ENCODE results near the gene AGBL1. TPM values are rescaled to one million over a fixed set of nuclear protein-coding genes. Genes with fewer than 3 reads are reported as not detected.

Gene AGBL1
- 0.06 TPM for polyA plus RNA-seq (2013, experiment 1 of 2)
- polyA plus RNA-seq (2013, experiment 2 of 2) = 0.06 TPM

DNA sequence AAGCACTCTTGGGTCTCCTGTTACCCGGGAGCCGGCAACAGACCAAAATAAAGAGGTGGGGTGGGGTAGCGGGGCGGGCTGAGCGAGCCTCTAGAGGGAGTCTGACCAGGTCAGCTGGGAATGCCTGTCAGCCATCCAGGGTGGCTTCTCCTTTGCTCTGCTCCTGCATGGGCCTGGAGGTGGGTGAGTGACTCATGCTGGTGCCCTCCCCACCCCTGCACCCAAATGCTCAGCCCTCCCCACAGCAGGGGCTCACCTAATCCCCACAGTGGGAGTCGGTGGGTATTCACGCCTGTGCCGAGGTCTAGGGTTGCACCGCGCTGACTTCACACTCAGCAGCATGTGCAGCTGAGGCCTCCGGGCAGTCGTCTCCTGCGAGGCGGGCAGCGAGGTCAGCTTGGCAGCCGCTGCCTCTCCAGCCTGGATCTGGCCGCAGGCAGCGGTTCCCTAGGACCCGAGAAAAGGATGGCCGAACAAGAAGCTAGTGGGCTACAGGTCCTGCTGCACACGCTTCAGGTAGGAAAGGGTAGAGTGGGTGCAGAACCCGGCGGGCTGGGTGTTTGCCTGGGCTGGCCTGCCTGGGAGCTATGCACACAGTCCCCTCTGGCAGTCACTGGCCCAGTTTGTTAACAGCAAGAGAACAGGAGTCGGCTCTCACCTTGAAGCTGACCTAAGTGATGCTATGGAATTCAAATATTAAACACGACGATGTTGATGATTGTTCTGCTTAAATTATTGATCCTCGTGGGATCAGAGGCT, at the start of gene AGBL1:
AGBL1 (plus strand) TSS at position 364 of the 759 bp plus-strand sequence.
- WGBS, 2 donors (ENCODE audit: extremely low coverage in 2 of 2, insufficient read length in 2 of 2, insufficient replicate concordance in 1 of 2) = no CpG with 5 or more reads among the region's 27 CpGs

DNA sequence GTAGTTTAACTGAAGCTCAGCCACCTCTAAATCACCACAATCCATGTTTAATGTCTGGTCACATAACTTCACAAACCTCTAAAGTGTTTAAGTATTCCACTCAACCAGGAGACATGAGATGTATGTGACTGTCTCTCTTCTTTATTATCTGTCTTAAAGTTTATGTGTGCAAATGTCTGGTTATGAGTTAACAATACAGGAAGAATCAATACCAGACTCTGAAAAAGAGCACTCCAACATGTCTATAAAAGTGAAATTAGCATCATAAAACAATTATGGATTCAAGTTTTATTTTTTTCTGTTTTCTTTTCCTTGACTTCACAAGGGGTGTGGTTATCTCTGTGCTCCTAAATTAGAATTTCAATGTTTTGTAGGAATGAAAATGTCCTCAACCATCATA, 44.8 kb upstream of the AGBL1 start:
- H3K14ac ChIP-seq (ENCODE audit: low read length) = no peak overlapping the region
- no peaks in the 10 kb centered on the region for H3K27me3 ChIP-seq (ENCODE audit: control insufficient read depth in 3 of 3, insufficient read depth in 3 of 3, low read depth in 1 of 3, low read length in 3 of 3)
- H3K4me3 ChIP-seq (ENCODE audit: low read length in 2 of 2) = no peak overlapping the region
- no peak for DNase-seq (ENCODE audit: low spot score)
- H3K18ac ChIP-seq (ENCODE audit: low read length) = no peak overlapping the region
- H2BK120ac ChIP-seq (ENCODE audit: low read depth, low read length) = no peak overlapping the region
- no peak overlapping the region for H3K23ac ChIP-seq (ENCODE audit: low read depth, low read length, poor library complexity)
- H2AK5ac ChIP-seq (ENCODE audit: low read depth, low read length) = no peak overlapping the region
- H2BK5ac ChIP-seq (ENCODE audit: low read length) = no peak overlapping the region
- H2AFZ ChIP-seq (ENCODE audit: low read length) = no peak overlapping the region
- no peak overlapping the region for H3K4ac ChIP-seq (ENCODE audit: low read length)
- H4K8ac ChIP-seq (ENCODE audit: low read depth, low read length) = no peak overlapping the region
- no peak overlapping the region for H2BK15ac ChIP-seq (ENCODE audit: low read length)
- no peaks in the 10 kb centered on the region for H3K9me3 ChIP-seq (replicated peaks in 1 of 2; ENCODE audit: control insufficient read depth in 2 of 2, insufficient read depth in 1 of 2, low read depth in 1 of 2, low read length in 2 of 2)
- H3K79me1 ChIP-seq (ENCODE audit: low read depth, low read length) = no peaks in the 10 kb centered on the region
- H3K27ac ChIP-seq (replicated peaks; ENCODE audit: low read length) = no peak overlapping the region
- no peaks in the 10 kb centered on the region for H3K4me1 ChIP-seq (ENCODE audit: control insufficient read depth in 2 of 2, insufficient read depth in 1 of 2, low read depth in 1 of 2, low read length in 2 of 2)
- H3K9ac ChIP-seq (ENCODE audit: low read depth, low read length, poor library complexity) = no peak overlapping the region
- H2BK12ac ChIP-seq (ENCODE audit: low read length) = no peak overlapping the region
- no peaks in the 10 kb centered on the region for H3K36me3 ChIP-seq (replicated peaks in 1 of 2; ENCODE audit: control insufficient read depth in 2 of 2, insufficient read depth in 2 of 2, low read length in 2 of 2)
- H3K4me2 ChIP-seq (ENCODE audit: insufficient read depth, low read length, poor library complexity, severe bottlenecking) = no peak overlapping the region
- H4K91ac ChIP-seq (ENCODE audit: low read depth, low read length, poor library complexity) = no peak overlapping the region

More for the DNA sequence above, at the start of gene AGBL1:
- peaks cover 0 to 18% of the 10 kb centered on the region in 2 donors for H3K4me1 ChIP-seq (ENCODE audit: control insufficient read depth in 2 of 2, insufficient read depth in 1 of 2, low read depth in 1 of 2, low read length in 2 of 2)
- no peak within 1 kb of the TSS for H3K4me2 ChIP-seq (ENCODE audit: insufficient read depth, low read length, poor library complexity, severe bottlenecking)
- no peak within 1 kb of the TSS for H3K9ac ChIP-seq (ENCODE audit: low read depth, low read length, poor library complexity)
- H2BK12ac ChIP-seq (ENCODE audit: low read length) = peak within 1 kb of the TSS; percentile 91
- H3K36me3 ChIP-seq (replicated peaks in 1 of 2; ENCODE audit: control insufficient read depth in 2 of 2, insufficient read depth in 2 of 2, low read length in 2 of 2) = no peaks in the 10 kb centered on the region
- H3K18ac ChIP-seq (ENCODE audit: low read length) = peak within 1 kb of the TSS; percentile 96
- H3K4me3 ChIP-seq (ENCODE audit: low read length in 2 of 2) = no peak within 1 kb of the TSS
- no peak within 1 kb of the TSS for H4K8ac ChIP-seq (ENCODE audit: low read depth, low read length)
- no peaks in the 10 kb centered on the region for H3K9me3 ChIP-seq (replicated peaks in 1 of 2; ENCODE audit: control insufficient read depth in 2 of 2, insufficient read depth in 1 of 2, low read depth in 1 of 2, low read length in 2 of 2)
- H3K79me1 ChIP-seq (ENCODE audit: low read depth, low read length) = no peaks in the 10 kb centered on the region
- peaks cover 0 to 7% (median 0%) of the 10 kb centered on the region in 3 experiments for H3K27me3 ChIP-seq (ENCODE audit: control insufficient read depth in 3 of 3, insufficient read depth in 3 of 3, low read depth in 1 of 3, low read length in 3 of 3)
- H3K23ac ChIP-seq (ENCODE audit: low read depth, low read length, poor library complexity) = peak within 1 kb of the TSS; percentile 62
- H2BK120ac ChIP-seq (ENCODE audit: low read depth, low read length) = peak within 1 kb of the TSS; percentile 78
- no peak within 1 kb of the TSS for H3K27ac ChIP-seq (replicated peaks; ENCODE audit: low read length)
- peak within 1 kb of the TSS; percentile 46 for H3K4ac ChIP-seq (ENCODE audit: low read length)
- H2BK5ac ChIP-seq (ENCODE audit: low read length) = peak within 1 kb of the TSS; percentile 80
- H4K91ac ChIP-seq (ENCODE audit: low read depth, low read length, poor library complexity) = peak within 1 kb of the TSS; percentile 56
- H2AFZ ChIP-seq (ENCODE audit: low read length) = no peak within 1 kb of the TSS
- H3K14ac ChIP-seq (ENCODE audit: low read length) = peak within 1 kb of the TSS; percentile 26
- DNase-seq (ENCODE audit: low spot score) = no peak
- H2BK15ac ChIP-seq (ENCODE audit: low read length) = peak within 1 kb of the TSS; percentile 28
- peak within 1 kb of the TSS; percentile 80 for H2AK5ac ChIP-seq (ENCODE audit: low read depth, low read length)

DNA sequence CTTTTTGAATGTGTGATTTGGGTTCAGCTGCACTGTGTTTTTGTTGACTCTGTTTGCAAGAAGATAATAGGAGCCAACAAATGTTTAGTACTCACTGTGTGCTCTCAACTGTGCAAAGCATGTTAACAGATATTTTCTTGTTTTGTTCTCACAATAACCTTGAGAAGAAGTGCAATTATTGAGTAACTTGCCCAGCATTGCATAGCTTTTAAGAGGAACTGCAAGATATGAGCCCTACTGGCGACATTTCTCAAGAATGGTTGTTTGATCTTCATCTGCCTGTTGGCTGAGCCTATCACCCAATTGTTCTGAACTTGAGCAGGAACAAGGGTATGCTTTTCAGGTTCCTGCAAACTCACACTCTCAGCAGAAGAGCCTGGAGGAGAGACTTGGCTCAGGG, 43.4 kb upstream of the AGBL1 start:
- no peak overlapping the region for H3K4me2 ChIP-seq (ENCODE audit: insufficient read depth, low read length, poor library complexity, severe bottlenecking)
- H3K4ac ChIP-seq (ENCODE audit: low read length) = no peak overlapping the region
- WGBS, 2 donors (ENCODE audit: extremely low coverage in 2 of 2, insufficient read length in 2 of 2, insufficient replicate concordance in 1 of 2) = no CpG with 5 or more reads among the region's 1 CpG
- H3K27ac ChIP-seq (replicated peaks; ENCODE audit: low read length) = no peak overlapping the region
- peaks cover 0 to 2% of the 10 kb centered on the region in 2 donors for H3K4me1 ChIP-seq (ENCODE audit: control insufficient read depth in 2 of 2, insufficient read depth in 1 of 2, low read depth in 1 of 2, low read length in 2 of 2)
- no peak overlapping the region for H2AFZ ChIP-seq (ENCODE audit: low read length)
- no peak overlapping the region for H3K23ac ChIP-seq (ENCODE audit: low read depth, low read length, poor library complexity)
- no peak overlapping the region for H2AK5ac ChIP-seq (ENCODE audit: low read depth, low read length)
- no peak overlapping the region for H3K4me3 ChIP-seq (ENCODE audit: low read length in 2 of 2)
- no peaks in the 10 kb centered on the region for H3K79me1 ChIP-seq (ENCODE audit: low read depth, low read length)
- H2BK12ac ChIP-seq (ENCODE audit: low read length) = no peak overlapping the region
- no peak overlapping the region for H2BK120ac ChIP-seq (ENCODE audit: low read depth, low read length)
- H3K36me3 ChIP-seq (replicated peaks in 1 of 2; ENCODE audit: control insufficient read depth in 2 of 2, insufficient read depth in 2 of 2, low read length in 2 of 2) = no peaks in the 10 kb centered on the region
- H4K8ac ChIP-seq (ENCODE audit: low read depth, low read length) = no peak overlapping the region
- H3K9ac ChIP-seq (ENCODE audit: low read depth, low read length, poor library complexity) = no peak overlapping the region
- no peak overlapping the region for H2BK5ac ChIP-seq (ENCODE audit: low read length)
- H2BK15ac ChIP-seq (ENCODE audit: low read length) = no peak overlapping the region
- no peaks in the 10 kb centered on the region for H3K9me3 ChIP-seq (replicated peaks in 1 of 2; ENCODE audit: control insufficient read depth in 2 of 2, insufficient read depth in 1 of 2, low read depth in 1 of 2, low read length in 2 of 2)
- H4K91ac ChIP-seq (ENCODE audit: low read depth, low read length, poor library complexity) = no peak overlapping the region
- no peak overlapping the region for H3K14ac ChIP-seq (ENCODE audit: low read length)
- H3K18ac ChIP-seq (ENCODE audit: low read length) = no peak overlapping the region
- DNase-seq (ENCODE audit: low spot score) = no peak
- no peaks in the 10 kb centered on the region for H3K27me3 ChIP-seq (ENCODE audit: control insufficient read depth in 3 of 3, insufficient read depth in 3 of 3, low read depth in 1 of 3, low read length in 3 of 3)

DNA sequence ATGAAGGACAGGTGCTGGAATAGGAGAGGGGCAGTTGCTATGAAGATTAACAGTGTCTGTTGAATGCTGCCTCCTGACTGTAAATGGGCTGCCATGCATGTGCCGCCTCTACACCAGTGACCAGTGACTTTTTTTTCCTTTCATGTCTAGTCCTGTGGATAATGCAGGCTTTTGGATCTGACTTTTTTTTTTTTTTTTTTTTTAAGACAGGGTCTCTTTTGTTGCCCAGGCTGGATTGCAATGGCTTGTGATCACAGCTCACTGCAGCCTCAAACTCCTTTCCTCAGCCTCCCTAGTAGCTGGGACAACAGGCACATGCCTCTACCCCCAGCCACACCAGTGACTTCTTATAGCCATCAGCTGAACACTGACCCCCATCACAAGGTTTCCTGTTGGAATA, 41.2 kb upstream of the AGBL1 start:
- Histone ChIP-seq H3K18ac (ENCODE audit: low read length) (no peak overlapping the region), H3K4ac (ENCODE audit: low read length) (no peak overlapping the region), H2AK5ac (ENCODE audit: low read depth, low read length) (no peak overlapping the region), H3K9ac (ENCODE audit: low read depth, low read length, poor library complexity) (no peak overlapping the region), H2BK120ac (ENCODE audit: low read depth, low read length) (no peak overlapping the region), H3K4me2 (ENCODE audit: insufficient read depth, low read length, poor library complexity, severe bottlenecking) (no peak overlapping the region), H2AFZ (ENCODE audit: low read length) (no peak overlapping the region), H3K27ac (replicated peaks; ENCODE audit: low read length) (no peak overlapping the region), H3K23ac (ENCODE audit: low read depth, low read length, poor library complexity) (no peak overlapping the region), H3K36me3 (replicated peaks in 1 of 2; ENCODE audit: control insufficient read depth in 2 of 2, insufficient read depth in 2 of 2, low read length in 2 of 2) (no peaks in the 10 kb centered on the region), H2BK12ac (ENCODE audit: low read length) (no peak overlapping the region), H3K27me3 (ENCODE audit: control insufficient read depth in 3 of 3, insufficient read depth in 3 of 3, low read depth in 1 of 3, low read length in 3 of 3) (no peaks in the 10 kb centered on the region), H3K14ac (ENCODE audit: low read length) (no peak overlapping the region), H3K79me1 (ENCODE audit: low read depth, low read length) (no peaks in the 10 kb centered on the region), H4K91ac (ENCODE audit: low read depth, low read length, poor library complexity) (no peak overlapping the region), H4K8ac (ENCODE audit: low read depth, low read length) (no peak overlapping the region), H3K4me3 (ENCODE audit: low read length in 2 of 2) (no peak overlapping the region), H2BK5ac (ENCODE audit: low read length) (no peak overlapping the region), H3K9me3 (replicated peaks in 1 of 2; ENCODE audit: control insufficient read depth in 2 of 2, insufficient read depth in 1 of 2, low read depth in 1 of 2, low read length in 2 of 2) (no peaks in the 10 kb centered on the region), H3K4me1 (ENCODE audit: control insufficient read depth in 2 of 2, insufficient read depth in 1 of 2, low read depth in 1 of 2, low read length in 2 of 2) (peaks cover 0 to 2% of the 10 kb centered on the region in 2 donors), H2BK15ac (ENCODE audit: low read length) (no peak overlapping the region)
- DNase-seq (ENCODE audit: low spot score) = no peak
- WGBS, 2 donors (ENCODE audit: extremely low coverage in 2 of 2, insufficient read length in 2 of 2, insufficient replicate concordance in 1 of 2) = no CpG with 5 or more reads among the region's 1 CpG
